ENCODE results near the gene RAP2C. TPM values are rescaled to one million over a fixed set of nuclear protein-coding genes. Genes with fewer than 3 reads are reported as not detected.

The RAP2C gene
- 10 to 100 TPM; 32.5 to 39.7 TPM for total RNA-seq

- Mint-ChIP-seq H3K9me3 (ENCODE audit: low read depth) (no peaks in the 10 kb centered on the region), H3K27ac (peak within 1 kb of the TSS; percentile 94), H3K4me1 (peaks cover 15% of the 10 kb centered on the region), H3K4me3 (peak within 1 kb of the TSS; percentile 87), H3K27me3 (no peaks in the 10 kb centered on the region), H3K36me3 (peaks cover 5% of the 10 kb centered on the region)
- CTCF ChIA-PET: interaction anchor here (0.6 to 2.2 kb wide), 11 partner anchors 10 to 412 kb away, joined by 3 to 19 read pairs (median 4); no protein-coding TSS in a partner anchor
- DNase-seq (peak; percentile 81), ATAC-seq (peak; percentile 41)
Observed at GRCh38 chrX:132219343-132219768, at the start of gene RAP2C. Gene RAP2C, minus strand, starts transcription at chrX:132219447. Its CDS starts 2,179 bp downstream, at chrX:132217268.

DNA sequence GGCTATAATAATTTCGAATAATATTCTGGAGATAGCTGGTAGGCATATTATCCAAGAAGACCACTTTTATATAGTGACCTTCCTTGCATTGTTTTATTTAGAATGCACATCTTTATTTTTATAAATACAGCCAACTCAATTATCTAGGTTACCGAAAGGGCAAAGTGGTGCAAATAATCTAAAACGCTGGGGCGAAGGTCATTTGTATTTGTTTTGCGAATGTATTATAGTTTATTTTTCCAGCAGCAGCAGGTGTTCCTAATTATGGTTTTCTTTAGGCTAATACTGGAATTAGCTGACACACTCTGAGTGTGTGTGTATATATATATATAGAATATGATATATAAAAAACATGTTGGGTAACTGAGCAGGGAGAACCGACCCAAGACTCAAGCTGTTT, 48.1 kb upstream of the RAP2C start:
- H3K9me3 Mint-ChIP-seq (ENCODE audit: low read depth): no peaks in the 10 kb centered on the region

DNA sequence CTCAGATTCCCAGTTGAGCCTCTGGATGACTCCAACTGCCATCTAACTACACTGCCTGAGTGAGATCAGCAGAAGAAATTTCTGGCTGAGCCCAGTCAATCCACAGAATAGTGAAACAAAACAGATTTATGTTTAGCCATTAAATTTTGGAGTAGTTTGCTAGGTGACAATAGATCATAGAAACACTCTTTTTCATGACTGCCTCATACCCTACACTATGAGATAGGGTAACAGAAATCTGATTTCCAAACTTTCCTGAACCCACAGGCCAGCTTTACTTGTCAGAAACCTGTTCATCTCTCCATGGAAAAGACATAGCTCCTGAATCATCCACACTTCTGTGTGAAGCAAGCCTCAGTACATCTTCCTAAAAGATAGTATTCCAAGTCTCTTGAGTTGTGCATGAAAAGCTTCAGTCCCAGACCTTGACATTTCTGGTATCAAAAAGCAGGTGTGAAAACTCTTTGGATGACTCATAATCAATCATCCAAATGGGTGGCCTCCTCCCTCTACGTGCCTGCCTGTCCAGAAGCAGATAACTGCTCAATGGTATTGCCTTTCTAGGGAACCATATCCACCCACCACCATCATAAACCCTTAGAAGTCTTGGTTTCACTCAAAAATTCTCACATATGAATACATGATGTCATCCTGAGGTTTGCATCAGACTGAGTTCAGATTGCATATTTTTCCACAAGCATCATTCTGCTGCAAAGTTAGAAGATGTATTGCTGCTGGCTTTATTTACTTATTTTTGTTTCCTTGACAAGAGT, 47.5 kb upstream of the RAP2C start:
- Mint-ChIP-seq H3K9me3 (ENCODE audit: low read depth) (no peaks in the 10 kb centered on the region), H3K4me1 (peaks cover 20% of the 10 kb centered on the region), H3K4me3 (no peak overlapping the region), H3K27ac (no peak overlapping the region), H3K27me3 (no peaks in the 10 kb centered on the region), H3K36me3 (no peaks in the 10 kb centered on the region)
- CTCF ChIA-PET: no interaction called here
- DNase-seq: no peak
- peak; percentile 20 for ATAC-seq

More for the DNA sequence above, 48.1 kb upstream of the RAP2C start:
- DNase-seq (no peak), ATAC-seq (no peak)
- Mint-ChIP-seq H3K27ac (no peak overlapping the region), H3K4me3 (no peak overlapping the region), H3K27me3 (no peaks in the 10 kb centered on the region), H3K36me3 (no peaks in the 10 kb centered on the region), H3K4me1 (peaks cover 20% of the 10 kb centered on the region)
- CTCF ChIA-PET: no interaction called here

GRCh38 chrX:132263127-132263526, 43.9 kb upstream of the RAP2C start:
- CTCF ChIA-PET: no interaction called here
- Mint-ChIP-seq H3K4me3 (no peak overlapping the region), H3K4me1 (peaks cover 6% of the 10 kb centered on the region), H3K36me3 (no peaks in the 10 kb centered on the region), H3K9me3 (ENCODE audit: low read depth) (peaks cover 3% of the 10 kb centered on the region), H3K27ac (no peak overlapping the region), H3K27me3 (no peaks in the 10 kb centered on the region)
- DNase-seq (no peak), ATAC-seq (no peak)

DNA sequence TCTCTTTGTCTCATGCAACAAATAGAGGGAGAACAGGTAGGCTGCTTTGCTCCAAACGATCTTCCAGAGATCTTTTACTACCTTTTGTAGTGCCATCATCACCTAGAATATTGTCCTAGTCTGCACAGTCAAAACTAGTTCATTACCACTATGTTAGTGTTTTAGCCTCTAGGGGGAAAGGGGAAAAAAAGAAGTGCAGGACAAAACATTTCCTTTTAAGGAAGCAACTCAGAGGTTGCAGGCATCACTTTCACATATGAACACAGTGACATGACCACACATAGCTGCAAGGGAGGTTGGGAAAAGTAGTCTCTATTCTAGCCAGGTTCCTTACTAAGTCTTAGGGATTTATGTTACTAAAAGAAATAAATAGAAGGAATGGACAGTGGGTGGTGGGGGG, 39.3 kb upstream of the RAP2C start:
- DNase-seq: no peak
- Mint-ChIP-seq H3K9me3 (ENCODE audit: low read depth) (peaks cover 3% of the 10 kb centered on the region), H3K4me3 (no peak overlapping the region), H3K36me3 (no peaks in the 10 kb centered on the region), H3K27me3 (no peaks in the 10 kb centered on the region), H3K27ac (no peak overlapping the region), H3K4me1 (no peaks in the 10 kb centered on the region)
- ATAC-seq: no peak
- CTCF ChIA-PET: no interaction called here

DNA sequence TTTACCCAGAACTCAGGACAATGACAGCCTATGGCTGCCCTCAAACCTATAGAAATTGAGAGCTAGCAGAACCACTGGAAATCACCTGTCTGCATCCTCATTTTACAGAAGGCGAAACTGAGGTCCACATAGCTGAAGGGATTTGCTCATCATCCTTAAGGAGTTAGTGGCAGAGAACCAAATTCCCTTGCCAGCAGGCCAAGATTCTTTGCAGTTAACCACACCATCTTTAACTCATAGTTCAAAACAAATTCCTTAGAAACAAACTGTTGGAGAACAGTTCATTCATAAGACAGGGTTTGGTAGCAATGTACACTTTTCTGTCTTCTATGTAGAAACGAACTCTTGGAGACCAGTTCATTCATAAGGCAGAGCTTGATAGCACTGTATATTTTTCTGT, 37.9 kb upstream of the RAP2C start:
- no peak for ATAC-seq
- CTCF ChIA-PET: no interaction called here
- Mint-ChIP-seq H3K27me3 (no peaks in the 10 kb centered on the region), H3K4me3 (no peak overlapping the region), H3K36me3 (no peaks in the 10 kb centered on the region), H3K27ac (no peak overlapping the region), H3K9me3 (ENCODE audit: low read depth) (peaks cover 6% of the 10 kb centered on the region), H3K4me1 (no peaks in the 10 kb centered on the region)
- DNase-seq: no peak

GRCh38 chrX:132236121-132236520, 16.9 kb upstream of the RAP2C start:
- Mint-ChIP-seq H3K9me3 (ENCODE audit: low read depth) (no peaks in the 10 kb centered on the region), H3K36me3 (no peaks in the 10 kb centered on the region), H3K27ac (no peak overlapping the region), H3K4me3 (no peak overlapping the region), H3K4me1 (peaks cover 5% of the 10 kb centered on the region), H3K27me3 (no peaks in the 10 kb centered on the region)
- CTCF ChIA-PET: no interaction called here
- ATAC-seq (no peak), DNase-seq (no peak)

DNA sequence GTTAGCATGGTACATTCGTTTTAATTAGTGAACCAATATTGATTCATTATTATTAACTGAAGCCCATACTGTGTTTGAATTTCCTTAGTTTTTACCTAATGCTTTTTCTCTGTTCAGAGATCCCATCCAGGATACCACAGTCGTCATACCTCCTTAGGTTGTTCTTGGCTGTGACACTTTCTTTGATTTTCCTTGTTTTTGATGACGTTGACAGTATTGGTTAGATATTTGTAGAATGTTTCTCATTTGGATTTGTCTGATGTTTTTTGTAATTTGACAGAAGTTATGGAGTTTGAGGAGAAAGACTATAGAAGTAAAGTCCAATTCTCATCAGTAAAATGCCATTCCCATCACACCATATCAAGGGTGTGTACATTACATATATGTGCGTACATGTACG, 16.2 kb upstream of the RAP2C start:
- H3K9me3 Mint-ChIP-seq (ENCODE audit: low read depth): no peaks in the 10 kb centered on the region
- H3K4me1 Mint-ChIP-seq: peaks cover 7% of the 10 kb centered on the region
- no peak overlapping the region for H3K27ac Mint-ChIP-seq
- DNase-seq (no peak), ATAC-seq (no peak)
- no peaks in the 10 kb centered on the region for H3K27me3 Mint-ChIP-seq
- no peak overlapping the region for H3K4me3 Mint-ChIP-seq
- CTCF ChIA-PET: no interaction called here
- H3K36me3 Mint-ChIP-seq: no peaks in the 10 kb centered on the region

DNA sequence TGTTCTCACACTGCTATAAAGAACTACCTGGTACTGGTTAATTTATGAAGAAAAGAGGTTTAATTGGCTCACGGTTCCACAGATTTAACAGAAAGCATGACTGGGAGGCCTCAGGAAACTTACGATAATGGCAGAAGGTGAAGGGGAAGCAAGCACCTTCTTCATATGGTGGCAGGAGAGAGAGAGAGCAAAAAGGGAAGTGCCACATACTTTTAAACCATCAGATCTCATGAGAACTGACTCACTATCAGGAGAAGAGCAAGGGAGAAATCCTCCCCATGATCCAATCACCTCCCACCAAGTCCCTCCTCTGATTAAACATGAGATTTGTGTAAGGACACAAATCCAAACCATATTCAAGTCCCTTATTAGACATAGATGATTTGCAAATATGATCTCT, 12.3 kb upstream of the RAP2C start:
- H3K27me3 Mint-ChIP-seq: no peaks in the 10 kb centered on the region
- DNase-seq: no peak
- no peak overlapping the region for H3K4me3 Mint-ChIP-seq
- H3K36me3 Mint-ChIP-seq: peaks cover 2% of the 10 kb centered on the region
- ATAC-seq: no peak
- CTCF ChIA-PET: no interaction called here
- no peaks in the 10 kb centered on the region for H3K9me3 Mint-ChIP-seq (ENCODE audit: low read depth)
- H3K27ac Mint-ChIP-seq: no peak overlapping the region
- H3K4me1 Mint-ChIP-seq: peaks cover 15% of the 10 kb centered on the region

GRCh38 chrX:132227383-132228112, 8.3 kb upstream of the RAP2C start:
- H3K27ac Mint-ChIP-seq: no peak overlapping the region
- no peak overlapping the region for H3K4me3 Mint-ChIP-seq
- H3K4me1 Mint-ChIP-seq: peaks cover 15% of the 10 kb centered on the region
- DNase-seq (no peak), ATAC-seq (no peak)
- CTCF ChIA-PET: interaction anchor here (1.8 kb wide), 1 partner anchor 65 kb away, joined by 5 read pairs; no protein-coding TSS in a partner anchor
- no peaks in the 10 kb centered on the region for H3K9me3 Mint-ChIP-seq (ENCODE audit: low read depth)
- H3K27me3 Mint-ChIP-seq: no peaks in the 10 kb centered on the region
- peaks cover 2% of the 10 kb centered on the region for H3K36me3 Mint-ChIP-seq

DNA sequence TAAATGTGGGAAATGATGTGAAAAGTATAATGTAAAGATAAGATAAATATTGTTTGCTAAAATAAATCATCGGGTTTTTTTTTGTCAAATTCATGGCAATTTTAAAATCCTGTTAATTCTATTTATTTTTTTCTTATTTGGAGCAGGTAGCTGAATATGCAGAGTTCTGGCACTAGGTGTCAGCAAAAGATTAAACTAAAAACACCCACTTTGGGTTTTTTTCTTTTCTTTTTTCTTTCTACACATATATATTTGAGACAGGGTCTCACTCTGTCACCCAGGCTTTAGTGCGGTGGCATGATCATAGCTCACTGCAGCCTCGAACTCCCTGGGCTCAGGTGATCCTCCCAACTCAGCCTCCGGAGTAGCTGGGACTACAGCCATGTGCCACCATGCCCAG, 6.9 kb upstream of the RAP2C start:
- ATAC-seq (no peak), DNase-seq (no peak)
- Mint-ChIP-seq H3K9me3 (ENCODE audit: low read depth) (no peaks in the 10 kb centered on the region), H3K4me1 (peaks cover 11% of the 10 kb centered on the region), H3K27me3 (no peaks in the 10 kb centered on the region), H3K27ac (no peak overlapping the region), H3K36me3 (peaks cover 2% of the 10 kb centered on the region), H3K4me3 (no peak overlapping the region)
- CTCF ChIA-PET: interaction anchor here (0.8 to 1.8 kb wide), 6 partner anchors 66 to 405 kb away, joined by 3 to 7 read pairs (median 4); no protein-coding TSS in a partner anchor

DNA sequence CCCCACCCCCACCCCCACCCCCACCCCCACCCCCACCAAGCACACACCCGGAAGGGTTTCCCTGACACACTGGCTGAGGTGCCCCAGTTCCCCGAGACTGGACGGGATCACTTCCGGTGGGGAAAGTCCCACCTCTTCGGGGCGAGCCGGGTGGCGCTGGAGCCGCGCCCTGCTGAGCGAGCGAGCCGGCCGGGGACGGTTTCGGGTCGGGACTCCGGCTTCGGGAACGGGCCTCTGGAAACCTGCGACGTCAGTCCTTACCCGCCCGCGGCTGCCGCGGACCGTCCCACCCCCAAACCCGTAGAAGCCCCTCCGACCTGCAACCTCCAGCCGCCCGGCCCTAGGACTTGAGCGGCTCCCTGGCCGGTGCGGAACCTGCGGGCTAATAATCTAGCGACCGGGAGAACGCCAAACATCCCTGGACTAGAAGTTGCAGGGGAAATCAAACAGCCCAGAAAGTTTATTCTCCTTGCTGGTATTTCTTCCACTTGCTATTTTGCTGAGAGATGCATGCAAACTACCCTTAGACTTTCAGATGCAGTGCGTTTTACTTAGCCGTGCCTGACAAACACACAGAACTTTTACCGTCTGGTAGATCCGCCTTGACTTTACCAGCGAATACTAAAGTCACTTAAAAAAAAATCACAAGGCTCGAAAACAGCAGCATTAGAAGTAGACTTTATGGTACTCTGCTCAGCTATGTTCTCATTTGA, 991 bp downstream of the RAP2C start:
- H3K9me3 Mint-ChIP-seq (ENCODE audit: low read depth): no peaks in the 10 kb centered on the region
- H3K27ac Mint-ChIP-seq: peak overlapping the region; percentile 94
- H3K4me1 Mint-ChIP-seq: peaks cover 23% of the 10 kb centered on the region
- ATAC-seq (peak; percentile 71), DNase-seq (peak; percentile 89)
- CTCF ChIA-PET: interaction anchor here (1.5 to 2.2 kb wide), 5 partner anchors 9 to 388 kb away, joined by 4 to 19 read pairs (median 7); no protein-coding TSS in a partner anchor
- H3K27me3 Mint-ChIP-seq: no peaks in the 10 kb centered on the region
- H3K36me3 Mint-ChIP-seq: peaks cover 13% of the 10 kb centered on the region
- H3K4me3 Mint-ChIP-seq: peak overlapping the region; percentile 87

Data from activated CD8-positive, alpha-beta memory T cell treated with anti-CD3 and anti-CD28 coated beads, Interleukin-2, amount 10 ng/mL, durations not matched to agents 7 days and 5 days (primary cell).